H1 (cell line): Measurements from ENCODE around the gene AGFG2. TPM values are rescaled to one million over a fixed set of nuclear protein-coding genes. Genes with fewer than 3 reads are reported as not detected.
A peak's percentile ranks its signal among the peaks of the same experiment; 100 is the strongest.

Experiments
- CTCF ChIA-PET: fragments of 300-600 bp; sonication (Branson Sonifier 250); formaldehyde crosslinking; loops from one replicate; lab custom pipeline; 2021; ENCODE audit not compliant: partially characterized antibody; lab: Charles Lee
- POLR2A ChIA-PET: fragments of 300-600 bp; sonication (Branson Sonifier 250); formaldehyde crosslinking; loops from one replicate; lab custom pipeline; 2021; ENCODE audit warnings: inconsistent platforms; ENCODE audit not compliant: partially characterized antibody; lab: Charles Lee
- DNase-seq, 2 experiments: peaks; one replicate each; pipeline versions ENCODE4 v3.0.0 to v3.0.0-alpha.2; 2010 to 2022; ENCODE audit warnings: low spot score in 2 of 2, low read depth in 1 of 2, mixed read lengths in 1 of 2
- FAIRE-seq: peaks from 2 replicates; lab custom pipeline; 2011; peaks lifted over from hg19 to GRCh38; lab: Jason Lieb, UNC
- H2AFZ ChIP-seq: 2 replicates; pipeline ENCODE4 v1.8.1; 2012; ENCODE audit warnings: low read length, inconsistent platforms
- H2AK5ac ChIP-seq: 2 replicates; pipeline ENCODE4 v1.6.1; 2013; ENCODE audit warnings: low read depth, low read length
- H2BK120ac ChIP-seq: replicated peaks from 2 replicates; pipeline ENCODE3; 2013; ENCODE audit warnings: low read depth, low read length, inconsistent platforms
- H2BK12ac ChIP-seq: 2 replicates; pipeline ENCODE4 v1.6.1; 2013; ENCODE audit warnings: low read depth, low read length
- H2BK15ac ChIP-seq: 2 replicates; pipeline ENCODE4 v1.6.1; 2013; ENCODE audit warnings: low read length
- H2BK20ac ChIP-seq: 2 replicates; pipeline ENCODE4 v1.6.1; 2013; ENCODE audit warnings: low read length
- H2BK5ac ChIP-seq: 2 replicates; pipeline ENCODE4 v1.6.1; 2013; ENCODE audit warnings: low read depth, low read length
- H3K14ac ChIP-seq: 2 replicates; pipeline ENCODE4 v1.6.1; 2013; ENCODE audit warnings: inconsistent platforms; ENCODE audit not compliant: insufficient read length
- H3K18ac ChIP-seq: 2 replicates; pipeline ENCODE4 v1.6.1; 2013; ENCODE audit warnings: low read length; ENCODE audit errors: extremely low read depth
- H3K23ac ChIP-seq: 2 replicates; pipeline ENCODE4 v1.6.1; 2013; ENCODE audit warnings: inconsistent platforms; ENCODE audit not compliant: insufficient read length
- H3K23me2 ChIP-seq: 2 replicates; pipeline ENCODE4 v1.6.1; 2013; ENCODE audit warnings: low read depth, low read length
- H3K27ac ChIP-seq: 2 replicates; pipeline ENCODE4 v1.6.1; 2011; ENCODE audit warnings: low read depth, low read length, inconsistent platforms
- H3K27me3 ChIP-seq, 4 experiments: replicated peaks in 1 of 4; 1 replicate in 1 of 4; 2 replicates in 3 of 4; pipeline versions ENCODE4 v1.6.1 to v1.8.1; 2011 to 2013; ENCODE audit warnings: low read length in 3 of 4, mild to moderate bottlenecking in 3 of 4, inconsistent platforms in 2 of 4, mixed read lengths in 2 of 4, moderate library complexity in 1 of 4; ENCODE audit not compliant: control insufficient read depth in 3 of 4, insufficient read depth in 3 of 4; ENCODE audit errors: extremely low read depth in 1 of 4
- H3K36me3 ChIP-seq, 4 experiments: 2 replicates each; pipeline versions ENCODE4 v1.6.1 to v1.8.1; 2011 to 2013; ENCODE audit warnings: mild to moderate bottlenecking in 4 of 4, low read length in 3 of 4, moderate library complexity in 2 of 4, control low read depth in 1 of 4, inconsistent platforms in 1 of 4; ENCODE audit not compliant: insufficient read depth in 4 of 4, control insufficient read depth in 2 of 4
- H3K4ac ChIP-seq: replicated peaks from 2 replicates; pipeline ENCODE3; 2013; ENCODE audit warnings: low read length, low read depth, mixed read lengths, inconsistent platforms; ENCODE audit not compliant: insufficient read length
- H3K4me1 ChIP-seq, 4 experiments: replicated peaks in 1 of 4; 1 replicate in 1 of 4; 2 replicates in 3 of 4; pipeline versions ENCODE4 v1.6.1 to v1.8.1; 2011 to 2013; ENCODE audit warnings: low read length in 3 of 4, inconsistent platforms in 2 of 4, mixed read lengths in 1 of 4; ENCODE audit not compliant: insufficient read depth in 4 of 4, control insufficient read depth in 3 of 4
- H3K4me2 ChIP-seq, 2 experiments: 2 replicates each; pipeline versions ENCODE4 v1.6.1 to v1.8.1; 2011 to 2013; ENCODE audit warnings: low read depth in 2 of 2, low read length in 2 of 2, control low read depth in 1 of 2, inconsistent platforms in 1 of 2, mild to moderate bottlenecking in 1 of 2; ENCODE audit not compliant: insufficient read depth in 1 of 2
- H3K4me3 ChIP-seq, 4 experiments: fragments of 200-600, 300-600 bp in 1 of 4; sonication (generic), shearing (Covaris generic), sonication (Bioruptor Twin) in 1 of 4; 2 replicates each; pipeline versions ENCODE4 v1.5.1 to v1.8.1; 2011 to 2016; ENCODE audit warnings: low read length in 4 of 4, low read depth in 3 of 4, control low read depth in 2 of 4, inconsistent platforms in 2 of 4, mild to moderate bottlenecking in 2 of 4, mixed read lengths in 1 of 4, moderate library complexity in 1 of 4; ENCODE audit not compliant: insufficient read depth in 2 of 4; ENCODE audit errors: extremely low read depth in 1 of 4
- H3K56ac ChIP-seq: replicated peaks from 2 replicates; pipeline ENCODE3; 2013; ENCODE audit warnings: low read depth, mild to moderate bottlenecking, mixed read lengths, low read length, inconsistent platforms; ENCODE audit not compliant: insufficient read length
- H3K79me1 ChIP-seq: 2 replicates; pipeline ENCODE4 v1.6.1; 2013; ENCODE audit warnings: low read depth, low read length, control low read depth
- H3K79me2 ChIP-seq, 2 experiments: 2 replicates each; pipeline versions ENCODE4 v1.6.1 to v1.8.1; 2012 to 2013; ENCODE audit warnings: low read length in 2 of 2, mild to moderate bottlenecking in 2 of 2, inconsistent platforms in 1 of 2; ENCODE audit not compliant: insufficient read depth in 2 of 2, control insufficient read depth in 1 of 2
- H3K9ac ChIP-seq, 4 experiments: replicated peaks in 1 of 4; 1 replicate in 1 of 4; 2 replicates in 3 of 4; pipeline versions ENCODE4 v1.6.1 to v1.8.1; 2011 to 2013; ENCODE audit warnings: low read depth in 3 of 4, low read length in 3 of 4, control low read depth in 2 of 4, mild to moderate bottlenecking in 2 of 4, moderate library complexity in 2 of 4, inconsistent platforms in 1 of 4; ENCODE audit errors: extremely low read depth in 1 of 4
- H3K9me3 ChIP-seq, 2 experiments: 2 replicates each; pipeline versions ENCODE4 v1.6.1 to v1.8.1; 2012 to 2013; ENCODE audit warnings: mild to moderate bottlenecking in 2 of 2, moderate library complexity in 2 of 2, control low read depth in 1 of 2, inconsistent platforms in 1 of 2, low read depth in 1 of 2, low read length in 1 of 2, mixed read lengths in 1 of 2; ENCODE audit not compliant: insufficient read depth in 2 of 2
- H4K20me1 ChIP-seq, 2 experiments: replicated peaks in 1 of 2; 2 replicates each; pipeline versions ENCODE3 to v1.8.1; 2011 to 2013; ENCODE audit warnings: inconsistent platforms in 2 of 2, low read length in 2 of 2, mild to moderate bottlenecking in 1 of 2; ENCODE audit not compliant: insufficient read depth in 2 of 2, control insufficient read depth in 1 of 2
- H4K5ac ChIP-seq: 2 replicates; pipeline ENCODE4 v1.6.1; 2013; ENCODE audit warnings: low read length, low read depth, mixed read lengths, inconsistent platforms; ENCODE audit not compliant: insufficient read length
- H4K8ac ChIP-seq: 2 replicates; pipeline ENCODE4 v1.8.0; 2013; ENCODE audit warnings: mild to moderate bottlenecking, moderate library complexity, low read length, inconsistent platforms; ENCODE audit not compliant: insufficient read depth; ENCODE audit errors: extremely low read depth
- H4K91ac ChIP-seq: replicated peaks from 2 replicates; pipeline ENCODE3; 2013; ENCODE audit warnings: low read length, mixed read lengths, inconsistent platforms; ENCODE audit not compliant: insufficient read length
- BCL11A ChIP-seq, 2 experiments: IDR thresholded peaks; one replicate each; pipeline ENCODE4 v1.6.1; 2011; ENCODE audit warnings: low read depth in 2 of 2, low read length in 2 of 2, mild to moderate bottlenecking in 2 of 2
- MAX ChIP-seq: IDR thresholded peaks from 2 replicates; pipeline ENCODE4 v1.6.1; 2012; ENCODE audit warnings: inconsistent platforms
- SRF ChIP-seq: IDR thresholded peaks from 2 replicates; pipeline ENCODE4 v1.6.1; 2011; ENCODE audit warnings: mild to moderate bottlenecking, low read depth, low read length, moderate library complexity
- SUZ12 ChIP-seq: fragments of 200-600 bp; sonication (generic); IDR thresholded peaks from 2 replicates; pipeline ENCODE4 v1.6.1; 2012; ENCODE audit warnings: mild to moderate bottlenecking, inconsistent platforms, low read length, moderate library complexity, mixed read lengths
- WGBS, 2 experiments: shearing (Covaris generic) in 1 of 2; methylation state at CpG; one replicate each; pipeline versions ENCODE4 v1.1.6 to v1.1.7; 2013 to 2015; ENCODE audit warnings: low lambda C conversion rate in 2 of 2, mixed read lengths in 2 of 2, inconsistent platforms in 1 of 2, low coverage in 1 of 2, missing lambda C conversion rate in 1 of 2; ENCODE audit not compliant: insufficient replicate concordance in 2 of 2, insufficient coverage in 1 of 2, insufficient read length in 1 of 2; ENCODE audit errors: extremely low coverage in 1 of 2, missing lambda C conversion rate in 1 of 2; 5-methylcytosine and 5-hydroxymethylcytosine counted together
- polyA plus RNA-seq, 7 experiments: library from polyadenylated mRNA; depleted of rRNA in 3 of 7; stranded (reverse) in 5 of 7; unstranded in 2 of 7; fragments of >200 nt in 5 of 7; fragments of 200-250 nt in 2 of 7; gene quantifications; 1 replicate in 5 of 7; 2 replicates in 1 of 7; 4 replicates in 1 of 7; pipeline versions ENCODE4 v1.2.1 to v1.2.3, GENCODE V29; 2011 to 2013; ENCODE audit warnings: missing spikeins in 2 of 7, mixed read lengths in 2 of 7
- total RNA-seq: library from RNA; stranded (reverse); fragmentation: NEBNext Ultra II Directional; extraction: Animal tissue kit (Norgen Biotek cat#: 25700); gene quantifications from 2 replicates; pipeline ENCODE4 v1.2.1, GENCODE V29; 2021

AGFG2 gene
- total and polyA plus RNA-seq, 2 of the 8 experiments (the other 6 are each of a cell fraction or from before 2014, with no cell fraction given) = 7.6 to 11.2 TPM

GRCh38 chr7:100565133-100565571, 26.1 kb downstream of the AGFG2 start:
- POLR2A ChIA-PET = interaction anchor here (0.6 to 2.6 kb wide), 6 partner anchors 8 to 190 kb away, joined by 3 to 11 read pairs (median 4); partner anchors contain the start of genes FBXO24 and LRCH4

More at GRCh38 chr7:100565133-100565571, 26.1 kb downstream of the AGFG2 start:
- CTCF ChIA-PET = interaction anchor here (0.6 to 12.7 kb wide), 26 partner anchors 9 to 164 kb away, joined by 3 to 341 read pairs (median 6); partner anchors contain the start of genes AGFG2, FBXO24, LRCH4 and MOSPD3
- H3K23me2 ChIP-seq = peaks cover 7% of the 10 kb centered on the region; the same call in 1 of the 2 replicates
- H3K9ac ChIP-seq = no peak overlapping the region
- peaks cover 0 to 3% of the 10 kb centered on the region in 2 experiments for H4K20me1 ChIP-seq
- H2BK5ac ChIP-seq = no peak overlapping the region
- 87% methylated on average over 11 of the region's 11 CpGs; no CpG with 5 or more reads in 1 of the 2 experiments for WGBS, 2 experiments
- H3K56ac ChIP-seq = no peak overlapping the region
- H4K5ac ChIP-seq = no peak overlapping the region
- H4K8ac ChIP-seq = peak overlapping the region; percentile 30; the same call in 1 of the 2 replicates
- H3K4me2 ChIP-seq = no peak overlapping the region
- no peak overlapping the region for H3K14ac ChIP-seq
- H3K27me3 ChIP-seq = no peaks in the 10 kb centered on the region; a peak in 1 of 7 replicates
- H3K23ac ChIP-seq = no peak overlapping the region
- H3K4me3 ChIP-seq = no peak overlapping the region
- peaks cover 0 to 23% (median 9%) of the 10 kb centered on the region in 4 experiments; a peak in 6 of 7 replicates for H3K4me1 ChIP-seq
- FAIRE-seq = no peak
- DNase-seq = no peak
- H3K79me1 ChIP-seq = peaks cover 2% of the 10 kb centered on the region; the same call in 1 of the 2 replicates
- H4K91ac ChIP-seq = no peak overlapping the region
- no peaks in the 10 kb centered on the region for H3K79me2 ChIP-seq
- H3K18ac ChIP-seq = no peak overlapping the region
- H2BK20ac ChIP-seq = no peak overlapping the region
- no peak overlapping the region for H2AFZ ChIP-seq
- H2BK15ac ChIP-seq = no peak overlapping the region
- H3K36me3 ChIP-seq = no peaks in the 10 kb centered on the region
- no peak overlapping the region for H2BK120ac ChIP-seq
- no peak overlapping the region for H3K4ac ChIP-seq
- 0 out of 2 replicates have a peak overlapping the region, but pooled peaks have one; percentile 60 for H2BK12ac ChIP-seq
- TF ChIP-seq SUZ12 (no peak), BCL11A (IDR thresholded peaks at IDR 0.05; ENCODE audit: low read depth in 2 of 2, low read length in 2 of 2) (no peak), SRF (no peak), MAX (no peak)
- no peak overlapping the region for H3K27ac ChIP-seq
- no peak overlapping the region for H2AK5ac ChIP-seq
- no peaks in the 10 kb centered on the region for H3K9me3 ChIP-seq
